ENCODE measurements around the gene SORT1. TPM values are rescaled to one million over a fixed set of nuclear protein-coding genes. Genes with fewer than 3 reads are reported as not detected.
A peak's percentile ranks its signal among the peaks of the same experiment; 100 is the strongest.

SORT1 gene
- total RNA-seq, 2 experiments from 2014 or later: 21.8 to 45.5 TPM

DNA sequence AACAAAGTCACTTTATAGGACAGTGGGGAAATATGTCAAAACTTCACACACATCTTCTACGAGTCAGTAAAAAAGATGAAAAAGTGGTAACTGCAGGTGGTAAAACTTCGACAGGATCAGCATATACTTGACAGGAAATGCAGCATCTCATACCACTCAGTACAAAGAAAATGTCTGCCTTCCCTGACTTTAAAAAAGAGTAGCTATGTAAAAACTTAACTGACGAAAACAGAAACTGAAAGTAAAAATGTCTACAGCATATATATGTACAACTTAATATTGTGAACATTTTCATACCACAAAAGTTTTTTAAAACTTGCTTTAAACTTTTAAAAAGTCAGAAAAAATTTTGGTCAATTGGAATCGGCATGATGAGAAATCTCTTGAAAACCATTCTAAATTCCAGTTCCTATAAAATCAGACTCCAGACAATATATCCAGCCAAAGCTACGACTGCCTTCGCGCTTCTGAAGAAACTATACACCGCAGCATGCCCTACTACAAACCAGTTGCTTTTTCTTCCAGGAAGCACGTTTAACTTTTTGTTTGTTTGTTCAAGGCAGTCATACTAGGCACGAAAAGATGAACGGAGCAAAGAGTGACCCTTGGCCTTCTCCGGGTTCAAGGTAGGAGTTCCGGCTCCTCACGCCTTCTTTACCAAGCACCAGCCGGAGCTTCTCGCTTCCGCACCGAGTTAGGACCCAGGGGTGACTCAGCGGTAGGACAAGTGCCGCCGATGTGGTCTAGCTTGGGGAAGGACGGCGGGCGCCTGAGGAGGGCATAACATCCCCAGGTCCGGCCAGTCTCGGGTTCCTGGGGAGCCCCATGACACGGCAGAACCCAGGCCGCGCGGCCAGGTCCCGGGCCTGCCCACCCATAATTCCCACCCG is 27.9 kb upstream of the SORT1 start:
- H3K79me2 ChIP-seq (ENCODE audit: insufficient read depth, low read depth, low read length): peaks cover 60% of the 10 kb centered on the region

GRCh38 chr1:109423498-109423897 is 25.8 kb upstream of the SORT1 start:
- Histone ChIP-seq H3K79me2 (ENCODE audit: insufficient read depth, low read depth, low read length) (peaks cover 71% of the 10 kb centered on the region), H3K4me3 (ENCODE audit: low read depth, low read length, poor library complexity, severe bottlenecking) (no peak overlapping the region), H3K36me3 (ENCODE audit: insufficient read depth, low read length) (peaks cover 58% of the 10 kb centered on the region), H3K4me1 (ENCODE audit: insufficient read depth, low read length, poor library complexity, severe bottlenecking) (peaks cover 25% of the 10 kb centered on the region), H3K27ac (ENCODE audit: low read depth, low read length, poor library complexity, severe bottlenecking) (no peak overlapping the region), H3K9me2 (ENCODE audit: insufficient read depth, low read length) (no peaks in the 10 kb centered on the region), H4K20me1 (ENCODE audit: insufficient read depth, low read length) (peaks cover 8% of the 10 kb centered on the region; the same call in 1 of the 2 replicates), H3K9me3 (ENCODE audit: low read length) (no peaks in the 10 kb centered on the region), H2AFZ (ENCODE audit: low read length) (no peak overlapping the region), H3K4me2 (ENCODE audit: low read length) (peak overlapping the region; percentile 36)
- intact Hi-C loops (cut with micrococcal nuclease; ENCODE audit: unreplicated experiment): loop anchor here (10.0 kb wide), 1 partner anchor 319 kb away; no protein-coding TSS in a partner anchor
- no peak for TF ChIP-seq EZH2phosphoT487 (IDR thresholded peaks at IDR 0.05; ENCODE audit: borderline replicate concordance, low read depth, low read length)
- TF ChIP-seq, protein P1, sequence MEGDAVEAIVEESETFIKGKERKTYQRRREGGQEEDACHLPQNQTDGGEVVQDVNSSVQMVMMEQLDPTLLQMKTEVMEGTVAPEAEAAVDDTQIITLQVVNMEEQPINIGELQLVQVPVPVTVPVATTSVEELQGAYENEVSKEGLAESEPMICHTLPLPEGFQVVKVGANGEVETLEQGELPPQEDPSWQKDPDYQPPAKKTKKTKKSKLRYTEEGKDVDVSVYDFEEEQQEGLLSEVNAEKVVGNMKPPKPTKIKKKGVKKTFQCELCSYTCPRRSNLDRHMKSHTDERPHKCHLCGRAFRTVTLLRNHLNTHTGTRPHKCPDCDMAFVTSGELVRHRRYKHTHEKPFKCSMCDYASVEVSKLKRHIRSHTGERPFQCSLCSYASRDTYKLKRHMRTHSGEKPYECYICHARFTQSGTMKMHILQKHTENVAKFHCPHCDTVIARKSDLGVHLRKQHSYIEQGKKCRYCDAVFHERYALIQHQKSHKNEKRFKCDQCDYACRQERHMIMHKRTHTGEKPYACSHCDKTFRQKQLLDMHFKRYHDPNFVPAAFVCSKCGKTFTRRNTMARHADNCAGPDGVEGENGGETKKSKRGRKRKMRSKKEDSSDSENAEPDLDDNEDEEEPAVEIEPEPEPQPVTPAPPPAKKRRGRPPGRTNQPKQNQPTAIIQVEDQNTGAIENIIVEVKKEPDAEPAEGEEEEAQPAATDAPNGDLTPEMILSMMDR (conservative IDR thresholded peaks at IDR 0.05; ENCODE audit: low read length): no peak
- ChIA-PET POLR2A (interaction anchor here (0.7 kb wide), 1 partner anchor 138 kb away, joined by 3 read pairs; no protein-coding TSS in a partner anchor), CTCF (ENCODE audit: unreplicated experiment) (no interaction called here)
- DNase-seq (ENCODE audit: low spot score): no peak
- BruUV-seq (replicated peaks): no TSS peak

More for the DNA sequence above, 27.9 kb upstream of the SORT1 start:
- intact Hi-C loops (cut with micrococcal nuclease; ENCODE audit: unreplicated experiment): loop anchor here (1.0 to 10.0 kb wide), 4 partner anchors 58 to 1247 kb away; partner anchors contain the start of genes ATXN7L2 and KCNA3
- Histone ChIP-seq H3K9me2 (ENCODE audit: insufficient read depth, low read length) (no peaks in the 10 kb centered on the region), H3K36me3 (ENCODE audit: insufficient read depth, low read length) (peaks cover 37% of the 10 kb centered on the region), H3K4me3 (ENCODE audit: low read depth, low read length, poor library complexity, severe bottlenecking) (peak overlapping the region; percentile 97), H3K9me3 (ENCODE audit: low read length) (no peaks in the 10 kb centered on the region), H4K20me1 (ENCODE audit: insufficient read depth, low read length) (peaks cover 8% of the 10 kb centered on the region; the same call in 1 of the 2 replicates), H3K4me1 (ENCODE audit: insufficient read depth, low read length, poor library complexity, severe bottlenecking) (peaks cover 25% of the 10 kb centered on the region), H2AFZ (ENCODE audit: low read length) (peak overlapping the region; percentile 26; the same call in 1 of the 2 replicates), H3K27ac (ENCODE audit: low read depth, low read length, poor library complexity, severe bottlenecking) (peak overlapping the region; percentile 85), H3K4me2 (ENCODE audit: low read length) (peak overlapping the region; percentile 99)
- DNase-seq (ENCODE audit: low spot score): peak; percentile 75
- ChIA-PET POLR2A (interaction anchor here (0.6 to 1.9 kb wide), 14 partner anchors 8 to 334 kb away, joined by 3 to 5 read pairs (median 4); partner anchors contain the start of genes PSRC1, SARS1 and SORT1), CTCF (ENCODE audit: unreplicated experiment) (interaction anchor here (0.6 to 1.5 kb wide), 2 partner anchors 58 to 1066 kb away, joined by 3 to 13 read pairs; partner anchors contain the start of gene ATXN7L2)
- BruUV-seq (replicated peaks): TSS peak; percentile 88
- TF ChIP-seq, protein P1 (conservative IDR thresholded peaks at IDR 0.05; ENCODE audit: low read length): no peak
- no peak for TF ChIP-seq EZH2phosphoT487 (IDR thresholded peaks at IDR 0.05; ENCODE audit: borderline replicate concordance, low read depth, low read length)
